Measurements from ENCODE around the gene GARIN1A.

Gene GARIN1A

DNA sequence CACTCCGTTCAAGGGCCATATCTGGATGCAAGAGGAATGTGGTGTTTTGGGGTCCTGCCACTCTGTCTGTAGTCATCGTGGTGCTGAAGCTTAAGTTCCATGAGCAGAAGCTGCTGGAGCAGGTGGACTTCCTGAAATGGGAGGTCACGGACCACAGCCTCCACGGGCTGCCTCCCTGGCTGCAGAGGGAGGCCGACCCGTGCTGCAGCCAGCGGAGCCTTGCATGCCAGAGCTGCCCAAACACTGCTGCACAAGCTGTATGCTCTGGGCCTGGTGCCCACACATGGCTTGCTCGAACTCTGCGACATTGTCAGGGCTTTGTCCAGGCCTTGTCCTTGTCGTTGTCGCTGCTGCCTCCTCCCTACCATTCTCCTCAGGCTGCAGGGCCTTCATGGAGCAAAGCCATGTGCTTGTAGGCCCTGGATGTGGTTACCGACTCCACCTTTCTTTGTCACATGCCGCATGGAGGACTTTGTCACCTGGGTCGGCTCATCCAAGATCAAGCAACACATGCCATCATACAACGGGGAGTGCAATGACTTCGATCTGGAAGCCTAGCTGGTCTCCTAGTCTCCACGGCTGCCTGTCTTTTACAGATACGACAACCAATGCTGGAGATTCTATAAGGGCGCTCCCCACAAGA is 21.4 kb downstream of the GARIN1A start:
- H3K27ac ChIP-seq: no peak overlapping the region
- TF ChIP-seq, protein P1, sequence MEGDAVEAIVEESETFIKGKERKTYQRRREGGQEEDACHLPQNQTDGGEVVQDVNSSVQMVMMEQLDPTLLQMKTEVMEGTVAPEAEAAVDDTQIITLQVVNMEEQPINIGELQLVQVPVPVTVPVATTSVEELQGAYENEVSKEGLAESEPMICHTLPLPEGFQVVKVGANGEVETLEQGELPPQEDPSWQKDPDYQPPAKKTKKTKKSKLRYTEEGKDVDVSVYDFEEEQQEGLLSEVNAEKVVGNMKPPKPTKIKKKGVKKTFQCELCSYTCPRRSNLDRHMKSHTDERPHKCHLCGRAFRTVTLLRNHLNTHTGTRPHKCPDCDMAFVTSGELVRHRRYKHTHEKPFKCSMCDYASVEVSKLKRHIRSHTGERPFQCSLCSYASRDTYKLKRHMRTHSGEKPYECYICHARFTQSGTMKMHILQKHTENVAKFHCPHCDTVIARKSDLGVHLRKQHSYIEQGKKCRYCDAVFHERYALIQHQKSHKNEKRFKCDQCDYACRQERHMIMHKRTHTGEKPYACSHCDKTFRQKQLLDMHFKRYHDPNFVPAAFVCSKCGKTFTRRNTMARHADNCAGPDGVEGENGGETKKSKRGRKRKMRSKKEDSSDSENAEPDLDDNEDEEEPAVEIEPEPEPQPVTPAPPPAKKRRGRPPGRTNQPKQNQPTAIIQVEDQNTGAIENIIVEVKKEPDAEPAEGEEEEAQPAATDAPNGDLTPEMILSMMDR (conservative IDR thresholded peaks at IDR 0.05): no peak

DNA sequence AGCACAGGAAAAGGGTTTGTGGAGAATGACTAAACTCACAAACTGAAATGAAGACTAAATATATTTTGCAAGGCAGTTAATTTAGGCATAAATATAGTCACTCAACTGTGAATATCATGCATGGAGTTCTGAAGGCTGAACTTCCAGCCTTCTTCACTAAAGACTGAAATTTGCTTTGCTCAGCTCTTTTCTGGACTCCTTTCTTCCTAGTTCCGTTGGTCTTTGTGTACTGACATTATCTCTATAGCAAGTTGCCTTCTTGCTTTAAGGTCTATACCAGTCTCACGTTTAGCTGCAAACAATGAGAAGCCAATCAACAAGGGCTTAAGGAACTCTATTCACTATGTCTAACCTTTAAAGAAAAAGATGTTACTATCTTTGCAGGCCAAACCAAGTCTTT is 22.6 kb downstream of the GARIN1A start:
- no peak overlapping the region for H3K27ac ChIP-seq
- TF ChIP-seq, protein P1 (conservative IDR thresholded peaks at IDR 0.05): no peak

DNA sequence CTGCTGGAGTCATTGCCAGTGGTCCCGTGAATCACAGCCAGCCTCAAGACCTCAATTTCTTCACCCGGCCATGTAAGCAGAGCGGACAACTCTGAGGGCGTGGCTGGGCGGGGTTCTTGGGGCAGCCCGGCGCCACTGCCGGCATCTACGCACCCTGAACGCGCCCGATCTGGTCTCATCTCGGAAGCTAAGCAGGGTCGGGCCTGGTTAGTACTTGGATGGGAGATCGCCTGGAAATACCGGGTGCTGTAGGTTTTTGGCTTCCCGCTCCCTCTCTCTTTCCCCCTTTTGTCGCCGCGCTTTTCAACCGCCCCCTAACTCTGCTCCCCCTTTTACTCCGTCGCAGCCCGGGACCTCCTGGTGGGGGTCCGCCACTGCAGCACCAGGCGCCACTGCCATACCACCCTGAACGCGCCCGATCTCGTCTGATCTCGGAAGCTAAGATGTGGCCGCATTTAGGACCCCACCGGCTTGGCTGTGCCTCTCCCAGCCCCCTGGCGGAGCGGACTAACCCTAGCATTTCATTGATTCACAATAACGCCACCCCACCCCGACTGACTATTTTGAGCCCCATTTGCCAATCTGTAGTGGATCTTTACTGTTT is 25.3 kb downstream of the GARIN1A start:
- TF ChIP-seq, protein P1 (conservative IDR thresholded peaks at IDR 0.05): no peak
- H3K27ac ChIP-seq: no peak overlapping the region

DNA sequence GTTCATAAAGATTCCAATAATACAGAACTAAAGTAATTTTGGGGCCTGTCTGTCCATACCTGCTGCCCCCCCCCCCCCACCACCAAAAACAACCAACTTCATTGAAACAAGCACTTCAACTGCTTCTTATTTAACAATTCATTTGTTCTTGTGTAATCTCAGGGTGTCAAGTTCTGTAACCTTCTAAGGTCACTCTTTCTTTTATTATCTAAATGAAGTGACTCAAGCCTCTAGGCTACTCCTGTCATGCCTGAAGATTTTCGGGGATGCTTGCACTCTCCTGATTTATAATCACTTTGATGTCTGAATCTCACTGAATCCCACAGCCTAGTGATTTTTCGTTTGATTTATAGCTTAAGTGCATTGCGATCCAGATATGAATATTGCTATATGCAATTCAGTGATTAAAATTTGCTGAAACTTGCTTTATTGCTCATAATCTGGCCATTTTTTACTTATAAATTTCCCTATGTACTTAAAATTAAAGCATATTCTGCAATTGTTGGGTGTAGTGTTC is 27.2 kb downstream of the GARIN1A start:
- TF ChIP-seq, protein P1 (conservative IDR thresholded peaks at IDR 0.05): no peak
- no peak overlapping the region for H3K27ac ChIP-seq

DNA sequence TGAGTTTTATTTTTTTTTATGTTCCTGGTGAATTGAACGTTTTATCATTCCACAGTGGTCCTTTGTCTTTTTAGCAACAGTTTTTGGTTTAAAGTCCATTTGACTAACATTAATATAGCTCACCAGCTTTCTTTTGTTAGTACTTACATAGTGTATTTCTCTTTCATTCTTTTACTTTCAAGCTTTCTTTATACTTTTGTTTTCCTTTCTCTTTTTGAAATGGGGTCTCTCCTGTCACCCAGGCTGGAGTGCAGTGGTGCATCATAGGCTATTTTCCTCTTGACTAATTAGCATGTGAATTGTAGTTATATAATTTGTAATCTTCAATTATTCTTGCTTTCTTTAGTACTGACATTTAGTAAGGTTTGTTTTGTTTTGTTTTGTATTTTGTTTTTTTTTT is 27.8 kb downstream of the GARIN1A start:
- H3K27ac ChIP-seq: no peak overlapping the region
- TF ChIP-seq, protein P1 (conservative IDR thresholded peaks at IDR 0.05): no peak

DNA sequence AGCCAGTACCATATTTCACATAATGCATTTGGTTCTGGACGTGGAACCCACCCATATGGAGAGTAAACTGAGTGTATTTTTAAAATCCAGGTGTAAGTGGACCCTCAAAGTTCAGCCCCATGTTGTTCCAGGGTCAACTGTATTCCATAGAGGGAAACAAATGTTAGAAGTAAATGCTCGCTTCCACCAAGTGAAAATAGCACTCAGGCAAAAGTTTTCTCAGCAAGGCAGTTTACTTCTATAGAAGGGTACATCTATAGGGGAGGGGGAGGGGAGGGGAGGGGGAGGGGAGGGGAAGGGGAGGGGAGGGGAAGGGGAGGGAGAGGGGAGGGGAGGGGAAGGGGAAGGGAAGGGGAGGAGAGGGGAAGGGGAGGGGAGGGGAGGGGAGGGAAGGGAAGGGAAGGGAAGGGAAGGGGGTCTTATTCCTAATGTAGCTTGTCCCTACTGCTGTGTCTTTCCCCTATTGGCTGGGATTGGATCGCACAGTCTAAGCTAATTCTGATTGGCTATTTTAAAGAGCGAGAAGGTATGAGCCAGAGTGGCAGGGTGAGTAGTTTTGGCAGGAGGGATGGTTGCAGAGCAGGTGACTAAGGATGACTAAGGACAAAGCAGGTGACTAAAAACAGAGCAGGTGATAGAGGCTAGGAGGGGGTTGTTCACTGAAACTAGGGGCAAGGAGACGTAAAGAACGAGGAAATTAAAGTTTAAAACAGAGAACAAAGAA is 29.1 kb downstream of the GARIN1A start:
- no peak overlapping the region for H3K27ac ChIP-seq
- TF ChIP-seq, protein P1 (conservative IDR thresholded peaks at IDR 0.05): no peak

DNA sequence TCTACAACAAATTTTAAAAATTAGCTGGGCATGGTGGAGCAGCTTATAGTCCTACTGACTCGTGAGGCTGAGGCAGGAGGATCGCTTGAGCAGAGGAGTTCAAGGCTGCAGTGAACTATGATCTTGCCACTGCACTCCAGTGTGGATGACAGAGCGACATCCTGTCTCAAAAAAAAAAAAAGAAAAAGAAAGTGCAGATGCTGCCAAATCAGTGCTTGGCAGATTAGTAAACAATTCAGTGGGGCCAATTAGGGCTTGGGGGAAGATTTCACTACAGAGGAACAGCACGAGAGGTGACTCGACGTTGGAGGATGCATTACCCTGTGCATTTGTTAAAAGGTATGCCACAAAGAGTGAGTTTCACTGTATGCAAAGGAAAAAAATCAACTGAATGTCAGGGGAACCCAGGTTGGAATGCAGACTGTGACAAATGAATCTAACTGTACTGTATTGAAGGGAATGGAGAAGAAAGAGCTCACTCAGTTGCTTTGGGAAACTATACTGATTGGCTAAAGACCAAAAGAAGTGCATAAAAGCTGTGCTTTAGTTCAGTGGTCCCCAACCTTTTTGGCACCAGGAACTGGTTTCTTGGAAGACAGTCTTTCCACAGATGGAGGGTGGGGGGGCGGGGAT is 31.6 kb downstream of the GARIN1A start:
- no peak overlapping the region for H3K27ac ChIP-seq
- TF ChIP-seq, protein P1 (conservative IDR thresholded peaks at IDR 0.05): no peak
